Body of pancreas (tissue), 4 donors: ENCODE measurements around the gene POLR3E.

ENCODE experiments used
- POLR2A ChIP-seq, 3 donors: fragments of 450-650 bp; IDR thresholded peaks; one replicate each; pipeline ENCODE4 v1.6.1; 2016; ENCODE audit warnings: antibody characterized with exemption in 3 of 3, mild to moderate bottlenecking in 2 of 3
- TF ChIP-seq, protein P1 (sequence below), 7 experiments: fragments of 450-650 bp in 4 of 7; fragments of 200-600 bp in 3 of 7; sonication (generic) in 3 of 7; IDR thresholded peaks; one replicate each; pipeline ENCODE4 v1.5.1; 2016 to 2019; ENCODE audit warnings: antibody characterized with exemption in 7 of 7

DNA sequence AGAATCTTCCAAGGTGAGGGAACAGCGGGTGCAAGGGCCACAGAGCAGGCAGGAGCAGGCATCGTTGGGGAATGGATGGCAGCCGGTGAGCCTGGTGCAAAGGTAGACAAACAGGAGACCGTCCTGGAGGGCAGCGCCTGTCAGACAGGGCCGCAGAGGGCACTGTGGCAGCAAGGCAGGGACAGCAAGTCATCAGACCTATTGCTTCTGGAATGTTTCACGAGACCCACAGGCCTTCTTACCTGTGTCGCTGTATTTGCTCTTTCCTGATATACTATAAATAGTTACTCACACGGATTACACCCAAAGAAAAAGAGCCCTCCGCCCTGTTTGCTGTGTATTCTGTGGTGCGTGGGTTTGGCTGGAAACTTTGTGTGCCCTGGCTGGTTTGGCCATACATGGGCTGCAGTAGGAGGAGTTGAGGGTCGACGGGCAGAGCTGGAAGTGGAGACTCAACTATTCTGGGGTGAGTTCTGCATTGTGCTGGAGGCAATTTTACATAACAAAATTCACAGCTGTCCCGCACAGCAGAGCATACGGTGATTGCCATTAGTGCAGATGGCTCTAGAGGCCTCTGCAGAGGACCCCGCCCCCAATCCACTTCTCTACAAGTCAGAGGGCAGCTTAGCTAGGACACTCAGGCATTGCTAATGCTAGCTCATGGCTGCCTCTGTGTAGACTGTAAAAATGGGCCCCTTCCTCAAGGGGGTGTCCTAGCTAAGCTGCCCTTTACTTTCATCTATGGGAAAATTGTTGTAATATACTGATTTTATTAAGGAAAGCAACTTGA, 18.6 kb upstream of the POLR3E start:
- TF ChIP-seq, protein P1, sequence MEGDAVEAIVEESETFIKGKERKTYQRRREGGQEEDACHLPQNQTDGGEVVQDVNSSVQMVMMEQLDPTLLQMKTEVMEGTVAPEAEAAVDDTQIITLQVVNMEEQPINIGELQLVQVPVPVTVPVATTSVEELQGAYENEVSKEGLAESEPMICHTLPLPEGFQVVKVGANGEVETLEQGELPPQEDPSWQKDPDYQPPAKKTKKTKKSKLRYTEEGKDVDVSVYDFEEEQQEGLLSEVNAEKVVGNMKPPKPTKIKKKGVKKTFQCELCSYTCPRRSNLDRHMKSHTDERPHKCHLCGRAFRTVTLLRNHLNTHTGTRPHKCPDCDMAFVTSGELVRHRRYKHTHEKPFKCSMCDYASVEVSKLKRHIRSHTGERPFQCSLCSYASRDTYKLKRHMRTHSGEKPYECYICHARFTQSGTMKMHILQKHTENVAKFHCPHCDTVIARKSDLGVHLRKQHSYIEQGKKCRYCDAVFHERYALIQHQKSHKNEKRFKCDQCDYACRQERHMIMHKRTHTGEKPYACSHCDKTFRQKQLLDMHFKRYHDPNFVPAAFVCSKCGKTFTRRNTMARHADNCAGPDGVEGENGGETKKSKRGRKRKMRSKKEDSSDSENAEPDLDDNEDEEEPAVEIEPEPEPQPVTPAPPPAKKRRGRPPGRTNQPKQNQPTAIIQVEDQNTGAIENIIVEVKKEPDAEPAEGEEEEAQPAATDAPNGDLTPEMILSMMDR (IDR thresholded peaks at IDR 0.05): no peak
- TF ChIP-seq POLR2A (IDR thresholded peaks at IDR 0.05): no peak
